Measurements from ENCODE around the gene ZNF564.

Gene ZNF564
- long read RNA-seq, transcript ZNF564-201 (4 exons, 2,935 nt) = major isoform, 73 of 75 reads
- long read RNA-seq, partial matches to known transcripts = 0 of 75 reads
- long read RNA-seq, other reads (novel, unspliced or antisense) = 2 of 75 reads

DNA sequence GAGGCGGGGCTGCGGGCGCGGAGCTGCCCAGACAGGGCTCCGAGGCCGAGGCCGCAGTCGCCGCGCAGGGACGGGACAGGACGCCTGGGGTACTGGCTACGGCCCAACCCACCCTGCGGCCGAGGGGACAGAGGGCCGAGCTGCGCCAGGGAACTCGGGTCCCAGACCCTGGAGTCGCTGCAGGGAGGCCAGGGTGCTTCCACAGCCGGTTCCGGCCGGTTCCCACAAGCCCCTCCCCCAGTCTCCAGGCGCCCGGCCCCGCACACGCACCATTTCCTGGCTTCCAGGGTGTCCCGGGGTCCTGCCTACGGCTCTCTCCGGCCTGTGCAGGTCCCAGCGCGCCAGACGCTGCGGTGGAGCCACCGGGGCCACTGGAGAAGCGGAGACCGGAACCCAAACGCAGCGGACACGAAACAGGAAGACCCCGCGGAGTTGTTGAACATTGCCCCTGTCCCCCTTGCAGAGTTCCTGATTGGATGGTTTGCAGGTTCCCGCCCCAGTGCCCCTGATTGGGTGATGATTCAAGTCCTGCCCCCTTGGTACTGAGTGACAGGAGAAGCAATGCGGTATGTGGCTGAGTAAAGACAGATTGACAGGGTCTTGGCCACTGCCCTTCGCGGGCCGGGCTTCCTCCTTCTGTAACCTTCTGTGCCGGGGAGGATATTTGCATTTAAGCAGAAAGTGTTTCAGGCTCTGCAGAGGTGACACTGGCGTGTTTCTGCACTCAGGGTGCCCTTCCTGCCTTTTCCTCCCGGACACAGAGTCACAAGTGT lies at the start of gene ZNF564:
Gene ZNF564 (minus strand): TSS at position 423 of the 773 bp plus-strand sequence. CDS start 150 bp downstream, at position 273.
- H3K27ac ChIP-seq (replicated peaks) = peak within 1 kb of the TSS; percentile 94
- H3K4me3 ChIP-seq (replicated peaks; ENCODE audit: insufficient read depth, low read length) = peak within 1 kb of the TSS; percentile 85
- H3K27me3 ChIP-seq (ENCODE audit: insufficient read depth, poor library complexity, severe bottlenecking) = no peaks in the 10 kb centered on the region
- TF ChIP-seq SPI1 (IDR thresholded peaks at IDR 0.05; ENCODE audit: borderline replicate concordance, low read depth) (peak; percentile 74), REST (IDR thresholded peaks at IDR 0.05; ENCODE audit: insufficient replicate concordance, low read depth) (peak; percentile 62), POLR2AphosphoS5 (IDR thresholded peaks at IDR 0.05; ENCODE audit: low read depth) (peak; percentile 85), CTCF (IDR thresholded peaks at IDR 0.05; ENCODE audit: insufficient read depth, low read length) (no peak), GABPA (IDR thresholded peaks at IDR 0.05; ENCODE audit: low read depth) (peak; percentile 92)
- DNase-seq (ENCODE audit: low read depth in 1 of 2, low spot score in 1 of 2) = peak; percentile 99

DNA sequence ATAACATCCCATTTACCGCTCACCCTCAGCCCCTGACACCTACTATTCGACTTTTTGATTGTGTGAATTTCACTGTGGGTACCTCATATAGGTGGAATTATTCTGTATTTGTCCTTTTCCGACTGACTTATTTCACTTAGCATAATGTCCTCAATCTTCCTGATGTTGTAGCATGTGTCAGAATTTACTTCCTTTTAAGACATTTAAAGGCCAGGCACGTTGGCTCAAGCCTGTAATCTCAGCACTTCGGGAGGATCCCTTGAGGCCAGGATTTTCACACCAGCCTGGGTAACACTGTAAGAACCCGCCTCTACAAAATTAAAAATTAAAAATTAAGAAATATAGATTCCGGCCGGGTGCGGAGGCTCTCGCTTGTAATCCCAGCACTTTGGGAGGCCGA lies 46.3 kb upstream of the ZNF564 start:
- Histone ChIP-seq H3K27me3 (ENCODE audit: insufficient read depth, poor library complexity, severe bottlenecking) (no peaks in the 10 kb centered on the region), H3K4me3 (replicated peaks; ENCODE audit: insufficient read depth, low read length) (no peak overlapping the region), H3K27ac (replicated peaks) (no peak overlapping the region)
- DNase-seq (ENCODE audit: low read depth in 1 of 2, low spot score in 1 of 2) = no peak
- TF ChIP-seq CTCF (IDR thresholded peaks at IDR 0.05; ENCODE audit: insufficient read depth, low read length) = no peak
- no peak for TF ChIP-seq GABPA (IDR thresholded peaks at IDR 0.05; ENCODE audit: low read depth)
- TF ChIP-seq REST (IDR thresholded peaks at IDR 0.05; ENCODE audit: insufficient replicate concordance, low read depth) = no peak
- TF ChIP-seq POLR2AphosphoS5 (IDR thresholded peaks at IDR 0.05; ENCODE audit: low read depth) = no peak
- TF ChIP-seq SPI1 (IDR thresholded peaks at IDR 0.05; ENCODE audit: borderline replicate concordance, low read depth) = no peak

DNA sequence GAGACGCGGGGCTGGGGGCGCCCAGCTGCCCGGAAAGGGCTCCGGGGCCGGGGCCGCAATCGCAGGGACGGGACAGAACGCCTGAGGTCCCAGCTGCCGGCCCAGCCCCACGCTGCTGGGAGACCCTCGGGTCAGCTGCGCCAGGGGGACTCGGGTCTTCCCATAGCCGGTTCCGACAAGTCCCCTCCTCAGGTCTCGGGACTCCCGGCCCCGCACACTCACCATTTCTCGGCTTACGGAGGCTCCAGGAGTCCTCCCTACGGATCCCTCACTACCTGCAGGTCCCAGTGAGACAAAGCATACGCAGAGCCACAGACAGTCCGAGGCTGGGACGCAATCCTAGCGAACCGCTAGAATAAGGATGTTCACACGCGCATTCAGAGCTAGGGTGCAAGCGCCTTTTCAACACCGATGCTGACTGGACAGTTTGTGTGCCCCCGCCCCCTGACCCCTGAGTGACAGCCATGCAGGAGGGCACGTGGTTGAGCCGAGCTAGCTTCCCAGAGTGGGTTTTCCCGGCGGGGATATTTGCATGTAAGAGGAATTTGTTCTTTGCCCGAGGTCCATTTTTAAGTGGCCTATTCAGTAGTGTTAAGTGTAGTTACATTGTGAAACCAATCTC lies 45.8 kb upstream of the ZNF564 start:
- Histone ChIP-seq H3K27ac (replicated peaks) (no peak overlapping the region), H3K4me3 (replicated peaks; ENCODE audit: insufficient read depth, low read length) (no peak overlapping the region), H3K27me3 (ENCODE audit: insufficient read depth, poor library complexity, severe bottlenecking) (no peaks in the 10 kb centered on the region)
- TF ChIP-seq REST (IDR thresholded peaks at IDR 0.05; ENCODE audit: insufficient replicate concordance, low read depth) (no peak), CTCF (IDR thresholded peaks at IDR 0.05; ENCODE audit: insufficient read depth, low read length) (no peak), POLR2AphosphoS5 (IDR thresholded peaks at IDR 0.05; ENCODE audit: low read depth) (no peak), GABPA (IDR thresholded peaks at IDR 0.05; ENCODE audit: low read depth) (no peak), SPI1 (IDR thresholded peaks at IDR 0.05; ENCODE audit: borderline replicate concordance, low read depth) (no peak)
- DNase-seq (ENCODE audit: low read depth in 1 of 2, low spot score in 1 of 2) = no peak
